Measurements from ENCODE around the gene CCND3. TPM values are rescaled to one million over a fixed set of nuclear protein-coding genes. Genes with fewer than 3 reads are reported as not detected.

CCND3 gene
- total and polyA plus RNA-seq, 2 of the 13 experiments (the other 11 are each of a cell fraction or from before 2014, with no cell fraction given): 4.3 to 7.2 TPM

DNA sequence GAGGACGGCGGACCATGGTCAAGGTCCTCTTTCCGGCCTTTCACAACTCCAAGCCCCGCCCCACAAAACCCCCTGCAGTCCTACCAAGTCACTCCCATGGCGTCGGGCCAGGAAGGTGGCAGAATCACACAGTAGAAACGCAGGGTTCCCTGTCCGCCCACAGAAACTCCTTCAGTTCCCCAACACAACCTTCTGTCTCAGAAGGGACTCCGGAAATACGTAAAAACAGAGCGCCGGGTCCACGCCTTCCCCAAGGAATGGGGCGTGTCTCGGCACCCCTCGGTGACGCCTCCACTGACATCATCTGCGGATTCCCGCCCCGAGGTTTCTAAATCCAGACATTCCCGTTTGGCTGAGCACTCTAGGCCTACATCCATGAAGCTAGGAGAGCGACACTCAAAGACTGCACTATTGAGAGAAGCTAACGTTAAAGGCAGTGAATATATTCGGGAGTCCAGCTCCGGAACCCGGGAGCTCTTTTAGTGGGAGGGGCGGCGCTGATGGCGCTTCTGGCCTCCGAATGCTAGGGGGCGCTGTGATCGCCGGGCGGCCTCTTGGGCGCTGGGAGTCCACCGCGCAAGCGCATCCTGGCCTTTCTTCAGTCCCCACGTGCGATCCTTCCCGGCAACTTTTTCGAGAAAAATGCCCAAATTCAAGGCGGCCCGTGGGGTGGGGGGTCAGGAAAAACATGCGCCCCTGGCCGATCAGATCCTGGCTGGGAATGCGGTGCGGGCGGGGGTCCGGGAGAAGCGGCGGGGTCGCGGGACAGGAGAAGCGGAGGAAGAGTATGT, 20.5 kb downstream of the CCND3 start, which contains the start of the genes BYSL and MED20 (continued):
- TF ChIP-seq LCORL (IDR thresholded peaks at IDR 0.05) (no peak), LCORL (CRISPR knock-in tag; IDR thresholded peaks at IDR 0.05) (peak; percentile 85), SYNCRIP (IDR thresholded peaks at IDR 0.05; ENCODE audit: insufficient read depth, low read depth, low read length) (no peak), ZNF260 (CRISPR knock-in tag; IDR thresholded peaks at IDR 0.05; ENCODE audit: borderline replicate concordance, low read depth) (no peak; the same call in 1 of the 2 replicates), KAT7 (CRISPR knock-in tag; IDR thresholded peaks at IDR 0.05; ENCODE audit: borderline replicate concordance) (peak; percentile 71; the same call in 1 of the 2 replicates), CBX5 (CRISPR knock-in tag; IDR thresholded peaks at IDR 0.05; ENCODE audit: borderline replicate concordance) (no peak; the same call in 1 of the 2 replicates), NFRKB (IDR thresholded peaks at IDR 0.05) (no peak), ZNF549 (CRISPR knock-in tag; IDR thresholded peaks at IDR 0.05) (no peak; the same call in 1 of the 2 replicates), ZMYM2 (CRISPR knock-in tag; IDR thresholded peaks at IDR 0.05) (no peak), XBP1 (CRISPR knock-in tag; IDR thresholded peaks at IDR 0.05) (no peak), HOXA7 (CRISPR knock-in tag; IDR thresholded peaks at IDR 0.05) (no peak), BCL6 (CRISPR knock-in tag; IDR thresholded peaks at IDR 0.05) (no peak), HNRNPK (IDR thresholded peaks at IDR 0.05; ENCODE audit: low read depth, low read length, poor library complexity, severe bottlenecking) (no peak)
- TF ChIP-seq, protein P1, sequence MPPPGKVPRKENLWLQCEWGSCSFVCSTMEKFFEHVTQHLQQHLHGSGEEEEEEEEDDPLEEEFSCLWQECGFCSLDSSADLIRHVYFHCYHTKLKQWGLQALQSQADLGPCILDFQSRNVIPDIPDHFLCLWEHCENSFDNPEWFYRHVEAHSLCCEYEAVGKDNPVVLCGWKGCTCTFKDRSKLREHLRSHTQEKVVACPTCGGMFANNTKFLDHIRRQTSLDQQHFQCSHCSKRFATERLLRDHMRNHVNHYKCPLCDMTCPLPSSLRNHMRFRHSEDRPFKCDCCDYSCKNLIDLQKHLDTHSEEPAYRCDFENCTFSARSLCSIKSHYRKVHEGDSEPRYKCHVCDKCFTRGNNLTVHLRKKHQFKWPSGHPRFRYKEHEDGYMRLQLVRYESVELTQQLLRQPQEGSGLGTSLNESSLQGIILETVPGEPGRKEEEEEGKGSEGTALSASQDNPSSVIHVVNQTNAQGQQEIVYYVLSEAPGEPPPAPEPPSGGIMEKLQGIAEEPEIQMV (CRISPR knock-in tag; IDR thresholded peaks at IDR 0.05; ENCODE audit: low read depth): peak; percentile 61; the same call in 1 of the 2 replicates
